GM12878 (cell line): ENCODE data around the gene CLK1. TPM values are rescaled to one million over a fixed set of nuclear protein-coding genes. Genes with fewer than 3 reads are reported as not detected.

Source experiments
- ATAC-seq: fragments of 200-7000 bp; cut with Tn5 transposase; 3 replicates; pipeline ENCODE4 v1.9.1; 2020; ENCODE audit warnings: mild to moderate bottlenecking, moderate library complexity
- BruUV-seq: library from RNA; stranded (reverse); fragments of 400-500 nt; replicated peaks from 2 replicates; lab custom pipeline; 2021; lab: Mats Ljungman, UMichigan
- CTCF ChIA-PET: fragments of 300-600 bp; sonication (Branson Sonifier 250); formaldehyde crosslinking; extraction: SDS; loops from one replicate; lab custom pipeline; 2021; ENCODE audit warnings: inconsistent platforms; lab: Yijun Ruan, JAX
- POLR2A ChIA-PET: fragments of 350-600 bp; formaldehyde crosslinking; extraction: SDS; loops from one replicate; lab custom pipeline; 2021; ENCODE audit warnings: inconsistent platforms; lab: Charles Lee
- RAD21 ChIA-PET: fragments of 300-600 bp; sonication (Branson Sonifier 250); formaldehyde crosslinking; loops from one replicate; lab custom pipeline; 2023; ENCODE audit warnings: antibody characterized with exemption; ENCODE audit not compliant: unreplicated experiment; lab: Charles Lee
- SMC1A ChIA-PET: fragments of 300-600 bp; sonication (Branson Sonifier 250); formaldehyde crosslinking; loops from one replicate; lab custom pipeline; 2023; ENCODE audit not compliant: unreplicated experiment, uncharacterized antibody; lab: Charles Lee
- DNase-seq: peaks from one replicate; pipeline ENCODE4 v3.0.0-alpha.2; 2011; ENCODE audit warnings: low read depth, low spot score
- FAIRE-seq: peaks from 3 replicates; lab custom pipeline; 2011; peaks lifted over from hg19 to GRCh38; lab: Jason Lieb, UNC
- H2AFZ ChIP-seq: 2 replicates; pipeline ENCODE4 v1.6.0; 2011; ENCODE audit warnings: low read depth, low read length, control low read depth; ENCODE audit not compliant: control insufficient read depth
- H3K27ac ChIP-seq: 2 replicates; pipeline ENCODE4 v1.5.1; 2011; ENCODE audit warnings: control low read depth; ENCODE audit not compliant: control insufficient read depth, insufficient read depth
- H3K27me3 ChIP-seq, 2 experiments: replicated peaks in 1 of 2; 2 replicates each; pipeline versions ENCODE4 v1.6.0 to v1.6.1; 2011; ENCODE audit warnings: low read length in 1 of 2; ENCODE audit not compliant: control insufficient read depth in 2 of 2, insufficient read depth in 2 of 2
- H3K36me3 ChIP-seq, 2 experiments: 2 replicates each; pipeline ENCODE4 v1.5.1; 2011; ENCODE audit warnings: low read length in 1 of 2; ENCODE audit not compliant: control insufficient read depth in 2 of 2, insufficient read depth in 2 of 2
- H3K4me1 ChIP-seq: 2 replicates; pipeline ENCODE4 v1.6.1; 2011; ENCODE audit warnings: mild to moderate bottlenecking, low read length, moderate library complexity, mixed read lengths; ENCODE audit not compliant: control insufficient read depth, insufficient read depth
- H3K4me2 ChIP-seq: 2 replicates; pipeline ENCODE4 v1.6.0; 2011; ENCODE audit warnings: control low read depth; ENCODE audit not compliant: control insufficient read depth, insufficient read depth
- H3K4me3 ChIP-seq: fragments of 200-600 bp; sonication (generic); 2 replicates; pipeline ENCODE4 v1.5.1; 2016
- H3K79me2 ChIP-seq: 2 replicates; pipeline ENCODE4 v1.6.0; 2011; ENCODE audit warnings: low read length; ENCODE audit not compliant: control insufficient read depth, insufficient read depth
- H3K9ac ChIP-seq: 2 replicates; pipeline ENCODE4 v1.8.0; 2011; ENCODE audit warnings: low read length, control low read depth, mixed read lengths; ENCODE audit not compliant: control insufficient read depth, insufficient read depth
- H3K9me3 ChIP-seq: replicated peaks from 3 replicates; pipeline ENCODE4 v1.5.1; 2011; ENCODE audit warnings: mild to moderate bottlenecking, low read length; ENCODE audit not compliant: control insufficient read depth, insufficient read depth
- H4K20me1 ChIP-seq: 2 replicates; pipeline ENCODE4 v1.6.0; 2011; ENCODE audit not compliant: control insufficient read depth, insufficient read depth
- CBFB ChIP-seq: IDR thresholded peaks from 2 replicates; pipeline ENCODE4 v1.6.1; 2016; ENCODE audit warnings: antibody characterized with exemption, low read depth
- CBX3 ChIP-seq: fragments of 200-600 bp; sonication (generic); IDR thresholded peaks from 2 replicates; pipeline ENCODE4 v1.6.1; 2016; ENCODE audit warnings: low read depth, borderline replicate concordance
- EP300 ChIP-seq, 2 experiments: fragments of 150-350 bp in 1 of 2; IDR thresholded peaks; 2 replicates each; pipeline ENCODE4 v1.6.1; 2011 to 2012; ENCODE audit warnings: low read depth in 2 of 2, low read length in 2 of 2, borderline replicate concordance in 1 of 2, improper control_type of control experiment in 1 of 2, inconsistent platforms in 1 of 2; ENCODE audit not compliant: control insufficient read depth in 1 of 2
- NKRF ChIP-seq: fragments of 450-650 bp; conservative IDR thresholded peaks from 2 replicates; pipeline ENCODE4 v1.6.1; 2017; ENCODE audit warnings: mild to moderate bottlenecking, moderate library complexity
- TCF12 ChIP-seq: IDR thresholded peaks from 2 replicates; pipeline ENCODE4 v1.6.1; 2011; ENCODE audit warnings: low read depth, mild to moderate bottlenecking, low read length
- WGBS: methylation state at CpG from one replicate; pipeline ENCODE4 v1.1.6; 2016; ENCODE audit warnings: low lambda C conversion rate; ENCODE audit not compliant: insufficient replicate concordance, insufficient coverage; ENCODE audit errors: missing lambda C conversion rate; 5-methylcytosine and 5-hydroxymethylcytosine counted together
- in situ Hi-C: fragments of 300-500 bp; cut with MboI; formaldehyde crosslinking; loops from 9 replicates; pipeline ENCODE4 v1.14.3; 2018; ENCODE audit warnings: mixed read lengths
- intact Hi-C: fragments of 100-400 bp; cut with micrococcal nuclease; formaldehyde crosslinking; loops from one replicate; pipeline ENCODE4 v1.14.2; 2022; ENCODE audit not compliant: unreplicated experiment
- polyA plus RNA-seq, 11 experiments: library from polyadenylated mRNA; depleted of rRNA in 4 of 11; unstranded in 6 of 11; stranded (reverse) in 5 of 11; fragments of >200 nt; fragmentation: Nextera tagmentation in 4 of 11; fragmentation: Illumina TruSeq in 1 of 11; extraction: Ambion mirVana in 4 of 11; extraction: Trizol in 1 of 11; gene quantifications; 1 replicate in 1 of 11; 2 replicates in 10 of 11; pipeline versions ENCODE4 v1.2.1 to v1.2.3, GENCODE V29; 2011 to 2016; ENCODE audit warnings: inconsistent platforms in 2 of 11, missing spikeins in 2 of 11, low read depth in 1 of 11
- total RNA-seq, 4 experiments: library from RNA; depleted of rRNA in 3 of 4; stranded (reverse); fragments of >200 nt in 3 of 4; fragmentation: Illumina TruSeq in 1 of 4; extraction: Trizol in 1 of 4; gene quantifications; 2 replicates each; pipeline versions ENCODE4 v1.2.1 to v1.2.3, GENCODE V29; 2013 to 2021
- TF ChIP-seq, protein P1 (sequence below): fragments of 450-650 bp; IDR thresholded peaks from 2 replicates; pipeline ENCODE4 v1.6.1; 2017; ENCODE audit warnings: low read depth, mild to moderate bottlenecking, moderate library complexity
- TF ChIP-seq, protein P2 (sequence below): IDR thresholded peaks from 2 replicates; pipeline ENCODE4 v1.6.1; 2012; ENCODE audit warnings: low read depth, low read length, improper control_type of control experiment

CLK1 gene
- total and polyA plus RNA-seq, 10 of the 15 experiments (the other 5 are each of a cell fraction or from before 2014, with no cell fraction given): 61.2 to 221 (median 80.1) TPM

- BruUV-seq: TSS peak; percentile 80
- Histone ChIP-seq H3K9ac (peak overlapping the region; percentile 64), H3K4me1 (peaks cover 19% of the 10 kb centered on the region), H3K9me3 (no peaks in the 10 kb centered on the region), H3K36me3 (peaks cover 0 to 18% of the 10 kb centered on the region in 2 experiments; a peak in 2 of 4 replicates), H3K4me2 (peak overlapping the region; percentile 94), H2AFZ (peak overlapping the region; percentile 95), H3K27me3 (no peaks in the 10 kb centered on the region), H3K79me2 (peaks cover 48% of the 10 kb centered on the region), H3K4me3 (peak overlapping the region; percentile 75), H3K27ac (peak overlapping the region; percentile 58), H4K20me1 (no peaks in the 10 kb centered on the region)
- POLR2A ChIA-PET: interaction anchor here (0.8 to 1.3 kb wide), 3 partner anchors 36 to 98 kb away, joined by 3 to 7 read pairs (median 5); partner anchors contain the start of gene CLK1
- TF ChIP-seq CBX3 (no peak), NKRF (0 out of 2 replicates have a peak, but pooled peaks have one; percentile 27), CBFB (no peak), TCF12 (no peak), EP300 (IDR thresholded peaks at IDR 0.05; ENCODE audit: borderline replicate concordance in 1 of 2, control insufficient read depth in 1 of 2, low read depth in 2 of 2, low read length in 2 of 2) (peak; percentile 7 to 20; a peak in 1 of 4 replicates)
- TF ChIP-seq, protein P1, sequence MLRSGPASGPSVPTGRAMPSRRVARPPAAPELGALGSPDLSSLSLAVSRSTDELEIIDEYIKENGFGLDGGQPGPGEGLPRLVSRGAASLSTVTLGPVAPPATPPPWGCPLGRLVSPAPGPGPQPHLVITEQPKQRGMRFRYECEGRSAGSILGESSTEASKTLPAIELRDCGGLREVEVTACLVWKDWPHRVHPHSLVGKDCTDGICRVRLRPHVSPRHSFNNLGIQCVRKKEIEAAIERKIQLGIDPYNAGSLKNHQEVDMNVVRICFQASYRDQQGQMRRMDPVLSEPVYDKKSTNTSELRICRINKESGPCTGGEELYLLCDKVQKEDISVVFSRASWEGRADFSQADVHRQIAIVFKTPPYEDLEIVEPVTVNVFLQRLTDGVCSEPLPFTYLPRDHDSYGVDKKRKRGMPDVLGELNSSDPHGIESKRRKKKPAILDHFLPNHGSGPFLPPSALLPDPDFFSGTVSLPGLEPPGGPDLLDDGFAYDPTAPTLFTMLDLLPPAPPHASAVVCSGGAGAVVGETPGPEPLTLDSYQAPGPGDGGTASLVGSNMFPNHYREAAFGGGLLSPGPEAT: no peak
- TF ChIP-seq, protein P2, sequence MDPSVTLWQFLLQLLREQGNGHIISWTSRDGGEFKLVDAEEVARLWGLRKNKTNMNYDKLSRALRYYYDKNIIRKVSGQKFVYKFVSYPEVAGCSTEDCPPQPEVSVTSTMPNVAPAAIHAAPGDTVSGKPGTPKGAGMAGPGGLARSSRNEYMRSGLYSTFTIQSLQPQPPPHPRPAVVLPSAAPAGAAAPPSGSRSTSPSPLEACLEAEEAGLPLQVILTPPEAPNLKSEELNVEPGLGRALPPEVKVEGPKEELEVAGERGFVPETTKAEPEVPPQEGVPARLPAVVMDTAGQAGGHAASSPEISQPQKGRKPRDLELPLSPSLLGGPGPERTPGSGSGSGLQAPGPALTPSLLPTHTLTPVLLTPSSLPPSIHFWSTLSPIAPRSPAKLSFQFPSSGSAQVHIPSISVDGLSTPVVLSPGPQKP: no peak
- intact Hi-C loops (loop anchor here (10.0 kb wide), 2 partner anchors 264 to 856 kb away; partner anchors contain the start of genes HYCC2, MAIP1, NDUFB3 and TYW5), in situ Hi-C loops (loop anchor here (5.0 kb wide), 1 partner anchor 99 kb away; no protein-coding TSS in a partner anchor)
- RAD21 ChIA-PET: interaction anchor here (1.2 kb wide), 1 partner anchor 367 kb away, joined by 3 read pairs; no protein-coding TSS in a partner anchor
- CTCF ChIA-PET: interaction anchor here (0.7 to 1.4 kb wide), 2 partner anchors 99 to 437 kb away, joined by 3 to 7 read pairs; no protein-coding TSS in a partner anchor
- SMC1A ChIA-PET: interaction anchor here (1.3 kb wide), 1 partner anchor 286 kb away, joined by 3 read pairs; no protein-coding TSS in a partner anchor
- WGBS: 0% methylated on average over 11 of the region's 11 CpGs
- FAIRE-seq: no peak
- no peak for ATAC-seq
- no peak for DNase-seq
Measured at GRCh38 chr2:200810998-200811332, 53.5 kb downstream of the CLK1 start.
